A673 (cell line): ENCODE measurements around the gene MID1. TPM values are rescaled to one million over a fixed set of nuclear protein-coding genes. Genes with fewer than 3 reads are reported as not detected.

Source experiments
- BruUV-seq: library from RNA; stranded (reverse); fragments of 400-500 nt; replicated peaks from 2 replicates; lab custom pipeline; 2021; lab: Mats Ljungman, UMichigan
- CTCF ChIA-PET: fragments of 300-600 bp; sonication (Branson Sonifier 250); formaldehyde crosslinking; loops from one replicate; lab custom pipeline; 2022; ENCODE audit warnings: antibody characterized with exemption; lab: Charles Lee
- POLR2A ChIA-PET: fragments of 300-600 bp; sonication (Branson Sonifier 250); formaldehyde crosslinking; loops from one replicate; lab custom pipeline; 2022; ENCODE audit warnings: antibody characterized with exemption; ENCODE audit not compliant: low non-redundant PET; lab: Charles Lee
- DNase-seq: peaks from one replicate; pipeline ENCODE4 v3.0.0-alpha.2; 2015; ENCODE audit warnings: low spot score
- H3K27ac ChIP-seq: fragments of 200-600 bp; sonication (generic); 2 replicates; pipeline ENCODE4 v1.5.1; 2016; ENCODE audit warnings: mixed run types, low read depth, mild to moderate bottlenecking, mixed read lengths, antibody characterized with exemption, low read length; ENCODE audit not compliant: poor library complexity, severe bottlenecking
- H3K27me3 ChIP-seq: fragments of 200-600 bp; sonication (generic); replicated peaks from 2 replicates; pipeline ENCODE4 v1.6.1; 2017; ENCODE audit warnings: mixed run types, low read depth, mild to moderate bottlenecking, mixed read lengths, antibody characterized with exemption, low read length; ENCODE audit not compliant: insufficient read depth, poor library complexity
- H3K36me3 ChIP-seq: fragments of 200-600 bp; sonication (generic); 2 replicates; pipeline ENCODE4 v1.6.1; 2016; ENCODE audit warnings: mixed run types, mild to moderate bottlenecking, mixed read lengths, antibody characterized with exemption, low read length; ENCODE audit not compliant: insufficient read depth, poor library complexity, severe bottlenecking
- H3K4me1 ChIP-seq: fragments of 200-600 bp; sonication (generic); 2 replicates; pipeline ENCODE4 v1.6.1; 2017; ENCODE audit warnings: mixed run types, mild to moderate bottlenecking, mixed read lengths, antibody characterized with exemption, low read length; ENCODE audit not compliant: insufficient read depth, poor library complexity, severe bottlenecking
- H3K4me3 ChIP-seq: fragments of 200-600 bp; sonication (generic); 2 replicates; pipeline ENCODE4 v1.5.1; 2016; ENCODE audit warnings: low read depth, mixed run types, mild to moderate bottlenecking, mixed read lengths, low read length; ENCODE audit not compliant: poor library complexity, severe bottlenecking
- H3K9me3 ChIP-seq: fragments of 200-600 bp; sonication (generic); 2 replicates; pipeline ENCODE4 v1.6.1; 2016; ENCODE audit warnings: mixed run types, low read depth, mild to moderate bottlenecking, mixed read lengths, antibody characterized with exemption, low read length; ENCODE audit not compliant: poor library complexity, severe bottlenecking
- CTCF ChIP-seq: fragments of 300-800, 200-600 bp; sonication (generic); conservative IDR thresholded peaks from 2 replicates; pipeline ENCODE4 v1.5.1; 2017; ENCODE audit warnings: low read depth, mild to moderate bottlenecking, antibody characterized with exemption, low read length, moderate library complexity, mixed read lengths
- EZH2 ChIP-seq: fragments of 200-600 bp; sonication (generic); IDR thresholded peaks from 2 replicates; pipeline ENCODE4 v1.6.1; 2017; ENCODE audit warnings: borderline replicate concordance, low read depth, mild to moderate bottlenecking, mixed read lengths, antibody characterized with exemption, low read length; ENCODE audit not compliant: poor library complexity, severe bottlenecking
- intact Hi-C: fragments of 100-400 bp; cut with micrococcal nuclease; formaldehyde crosslinking; loops from one replicate; pipeline ENCODE4 v1.10.0; 2022; ENCODE audit not compliant: unreplicated experiment
- total RNA-seq: library from RNA; stranded (reverse); gene quantifications from 2 replicates; pipeline ENCODE4 v1.2.3, GENCODE V29; 2021

The MID1 gene
- total RNA-seq, 1 experiment from 2014 or later = 7.0 TPM

- H3K27me3 ChIP-seq = no peaks in the 10 kb centered on the region
- no peak for DNase-seq
- no peak overlapping the region for H3K4me3 ChIP-seq
- ChIA-PET POLR2A (no interaction called here), CTCF (no interaction called here)
- intact Hi-C loops = no loop called here
- peaks cover 10% of the 10 kb centered on the region for H3K4me1 ChIP-seq
- no peak overlapping the region for H3K27ac ChIP-seq
- no peaks in the 10 kb centered on the region for H3K9me3 ChIP-seq
- TF ChIP-seq EZH2 = no peak
- no peak for TF ChIP-seq CTCF
- H3K36me3 ChIP-seq = no peaks in the 10 kb centered on the region
- BruUV-seq = no TSS peak
These were observed 105.5 kb downstream of the MID1 start for GRCh38 chrX:10514891-10515290.

- no peaks in the 10 kb centered on the region for H3K36me3 ChIP-seq
These were observed 106.4 kb downstream of the MID1 start for GRCh38 chrX:10513974-10514373.

GRCh38 chrX:10512741-10513140, 107.6 kb downstream of the MID1 start:
- no peak for TF ChIP-seq EZH2
- no peak for TF ChIP-seq CTCF
- ChIA-PET POLR2A (no interaction called here), CTCF (no interaction called here)
- intact Hi-C loops = no loop called here
- no peaks in the 10 kb centered on the region for H3K36me3 ChIP-seq
- no peaks in the 10 kb centered on the region for H3K27me3 ChIP-seq
- DNase-seq = no peak
- no peak overlapping the region for H3K4me3 ChIP-seq
- H3K4me1 ChIP-seq = peaks cover 10% of the 10 kb centered on the region
- H3K27ac ChIP-seq = no peak overlapping the region
- no TSS peak for BruUV-seq
- no peaks in the 10 kb centered on the region for H3K9me3 ChIP-seq

More at GRCh38 chrX:10513974-10514373, 106.4 kb downstream of the MID1 start:
- ChIA-PET POLR2A (no interaction called here), CTCF (no interaction called here)
- BruUV-seq = no TSS peak
- no peak overlapping the region for H3K27ac ChIP-seq
- no peaks in the 10 kb centered on the region for H3K27me3 ChIP-seq
- TF ChIP-seq CTCF (peak; percentile 15; the same call in 1 of the 2 replicates), EZH2 (no peak)
- peaks cover 10% of the 10 kb centered on the region for H3K4me1 ChIP-seq
- DNase-seq = peak; percentile 4
- no peaks in the 10 kb centered on the region for H3K9me3 ChIP-seq
- intact Hi-C loops = no loop called here
- H3K4me3 ChIP-seq = no peak overlapping the region
